ENCODE data around the gene HEPACAM2.
A peak's percentile ranks its signal among the peaks of the same experiment; 100 is the strongest.

The HEPACAM2 gene

GRCh38 chr7:93231799-93232672 is 5.8 kb upstream of the HEPACAM2 start, which contains the start of gene VPS50:
TSS of gene VPS50 (plus strand) at chr7:93232366. CDS start at chr7:93232468, 102 bp downstream.
- peak within 1 kb of the TSS; percentile 21 for H3K27ac ChIP-seq (ENCODE audit: low read length)
- TF ChIP-seq EZH2phosphoT487 (IDR thresholded peaks at IDR 0.05; ENCODE audit: low read depth) = no peak
- no peak for TF ChIP-seq CTCF (IDR thresholded peaks at IDR 0.05; ENCODE audit: low read depth, low read length)
- peak within 1 kb of the TSS; percentile 91 for H3K4me2 ChIP-seq (ENCODE audit: low read length)
- no peaks in the 10 kb centered on the region for H3K36me3 ChIP-seq (replicated peaks; ENCODE audit: low read depth, low read length)
- no peaks in the 10 kb centered on the region for H4K20me1 ChIP-seq (ENCODE audit: insufficient read depth, low read length)
- peak within 1 kb of the TSS; percentile 57 for H3K9ac ChIP-seq (ENCODE audit: low read length)
- H3K9me3 ChIP-seq (ENCODE audit: insufficient read depth, low read length) = no peaks in the 10 kb centered on the region
- no peaks in the 10 kb centered on the region for H3K27me3 ChIP-seq (ENCODE audit: low read depth, low read length)
- H3K79me2 ChIP-seq (ENCODE audit: low read length) = peaks cover 16% of the 10 kb centered on the region
- peak within 1 kb of the TSS; percentile 96 for H2AFZ ChIP-seq (ENCODE audit: low read depth, low read length)
- H3K4me1 ChIP-seq (ENCODE audit: low read length) = peaks cover 13% of the 10 kb centered on the region
- peak within 1 kb of the TSS; percentile 85 for H3K4me3 ChIP-seq (ENCODE audit: low read length)

- Histone ChIP-seq H3K36me3 (replicated peaks; ENCODE audit: low read depth, low read length) (no peaks in the 10 kb centered on the region), H3K4me1 (ENCODE audit: low read length) (peaks cover 15% of the 10 kb centered on the region), H2AFZ (ENCODE audit: low read depth, low read length) (peak overlapping the region; percentile 96), H3K9me3 (ENCODE audit: insufficient read depth, low read length) (no peaks in the 10 kb centered on the region), H3K27me3 (ENCODE audit: low read depth, low read length) (no peaks in the 10 kb centered on the region), H4K20me1 (ENCODE audit: insufficient read depth, low read length) (no peaks in the 10 kb centered on the region), H3K27ac (ENCODE audit: low read length) (no peak overlapping the region), H3K9ac (ENCODE audit: low read length) (peak overlapping the region; percentile 57), H3K79me2 (ENCODE audit: low read length) (peaks cover 16% of the 10 kb centered on the region), H3K4me3 (ENCODE audit: low read length) (peak overlapping the region; percentile 85), H3K4me2 (ENCODE audit: low read length) (peak overlapping the region; percentile 82)
- TF ChIP-seq CTCF (IDR thresholded peaks at IDR 0.05; ENCODE audit: low read depth, low read length) = no peak
- no peak for TF ChIP-seq EZH2phosphoT487 (IDR thresholded peaks at IDR 0.05; ENCODE audit: low read depth)
Observed at GRCh38 chr7:93231259-93231658, 5.0 kb upstream of the HEPACAM2 start.

GRCh38 chr7:93228302-93228701 is 2.0 kb upstream of the HEPACAM2 start:
- no peak for TF ChIP-seq EZH2phosphoT487 (IDR thresholded peaks at IDR 0.05; ENCODE audit: low read depth)
- peak; percentile 78 for TF ChIP-seq CTCF (IDR thresholded peaks at IDR 0.05; ENCODE audit: low read depth, low read length)
- Histone ChIP-seq H3K27me3 (ENCODE audit: low read depth, low read length) (no peaks in the 10 kb centered on the region), H3K36me3 (replicated peaks; ENCODE audit: low read depth, low read length) (no peaks in the 10 kb centered on the region), H3K4me1 (ENCODE audit: low read length) (peaks cover 16% of the 10 kb centered on the region), H3K9ac (ENCODE audit: low read length) (no peak overlapping the region), H3K4me2 (ENCODE audit: low read length) (peak overlapping the region; percentile 48), H3K9me3 (ENCODE audit: insufficient read depth, low read length) (no peaks in the 10 kb centered on the region), H3K27ac (ENCODE audit: low read length) (no peak overlapping the region), H2AFZ (ENCODE audit: low read depth, low read length) (peak overlapping the region; percentile 29; the same call in 1 of the 2 replicates), H3K79me2 (ENCODE audit: low read length) (peaks cover 8% of the 10 kb centered on the region), H4K20me1 (ENCODE audit: insufficient read depth, low read length) (no peaks in the 10 kb centered on the region), H3K4me3 (ENCODE audit: low read length) (no peak overlapping the region)

- no peak overlapping the region for H3K9ac ChIP-seq (ENCODE audit: low read length)
- peaks cover 10% of the 10 kb centered on the region for H3K4me1 ChIP-seq (ENCODE audit: low read length)
- no peak for TF ChIP-seq CTCF (IDR thresholded peaks at IDR 0.05; ENCODE audit: low read depth, low read length)
- TF ChIP-seq EZH2phosphoT487 (IDR thresholded peaks at IDR 0.05; ENCODE audit: low read depth) = no peak
Observed at GRCh38 chr7:93219868-93220267, 6.4 kb downstream of the HEPACAM2 start.

More at GRCh38 chr7:93219868-93220267, 6.4 kb downstream of the HEPACAM2 start:
- no peak overlapping the region for H3K27ac ChIP-seq (ENCODE audit: low read length)
- H4K20me1 ChIP-seq (ENCODE audit: insufficient read depth, low read length) = no peaks in the 10 kb centered on the region
- H3K27me3 ChIP-seq (ENCODE audit: low read depth, low read length) = no peaks in the 10 kb centered on the region
- H3K4me2 ChIP-seq (ENCODE audit: low read length) = no peak overlapping the region
- H3K4me3 ChIP-seq (ENCODE audit: low read length) = no peak overlapping the region
- no peaks in the 10 kb centered on the region for H3K79me2 ChIP-seq (ENCODE audit: low read length)
- H2AFZ ChIP-seq (ENCODE audit: low read depth, low read length) = no peak overlapping the region
- H3K36me3 ChIP-seq (replicated peaks; ENCODE audit: low read depth, low read length) = no peaks in the 10 kb centered on the region
- no peaks in the 10 kb centered on the region for H3K9me3 ChIP-seq (ENCODE audit: insufficient read depth, low read length)

Measured in OCI-LY3 (cell line).